Stimulated activated CD8-positive, alpha-beta memory T cell treated with anti-CD3 and anti-CD28 coated beads, Interleukin-15, amount 100 ng/mL, for 24 hours (primary cell): Measurements from ENCODE around the gene DDC.
"Not testable (repeated sequence)": the region's sequence is repeated elsewhere in the genome, so short reads cannot be mapped to it uniquely, and the experiment has no call there.

Source experiments
- DNase-seq: peaks from one replicate; pipeline ENCODE4 v3.0.0-alpha.2; 2020; ENCODE audit warnings: low read depth

DDC gene

GRCh38 chr7:50554431-50555322 is 10.5 kb downstream of the DDC start:
- no peak for DNase-seq

GRCh38 chr7:50553973-50554372 is 11.2 kb downstream of the DDC start:
- DNase-seq: no peak

- no peak for DNase-seq
These were observed 12.3 kb downstream of the DDC start for GRCh38 chr7:50552921-50553320.

- no peak for DNase-seq
These were observed 13.1 kb downstream of the DDC start for GRCh38 chr7:50552139-50552538.

- DNase-seq: not testable (repeated sequence)
These were observed 19.6 kb downstream of the DDC start for GRCh38 chr7:50545613-50546012.

GRCh38 chr7:50544992-50545391 is 20.2 kb downstream of the DDC start:
- no peak for DNase-seq

GRCh38 chr7:50543776-50544442 is 21.3 kb downstream of the DDC start:
- no peak for DNase-seq

GRCh38 chr7:50542132-50542531 is 23.1 kb downstream of the DDC start:
- DNase-seq: no peak

- no peak for DNase-seq
These were observed 24.2 kb downstream of the DDC start for GRCh38 chr7:50540785-50541579.

GRCh38 chr7:50539725-50540124 is 25.5 kb downstream of the DDC start:
- DNase-seq: no peak

- no peak for DNase-seq
These were observed 26.7 kb downstream of the DDC start for GRCh38 chr7:50538478-50538877.

GRCh38 chr7:50537417-50537816 is 27.8 kb downstream of the DDC start:
- no peak for DNase-seq

GRCh38 chr7:50535291-50535711 is 29.9 kb downstream of the DDC start:
- not testable (repeated sequence) for DNase-seq

GRCh38 chr7:50534690-50535290 is 30.4 kb downstream of the DDC start:
- no peak for DNase-seq

- DNase-seq: no peak
These were observed 31.3 kb downstream of the DDC start for GRCh38 chr7:50533866-50534265.

GRCh38 chr7:50531928-50532327 is 33.3 kb downstream of the DDC start:
- DNase-seq: no peak

GRCh38 chr7:50531401-50531911 is 33.7 kb downstream of the DDC start:
- DNase-seq: no peak

- no peak for DNase-seq
These were observed 34.4 kb downstream of the DDC start for GRCh38 chr7:50530766-50531165.

- no peak for DNase-seq
These were observed 35.9 kb downstream of the DDC start for GRCh38 chr7:50529093-50529862.

- DNase-seq: no peak
These were observed 36.7 kb downstream of the DDC start for GRCh38 chr7:50528266-50529092.
